ENCODE data around the gene TMEM150C.
A peak's percentile ranks its signal among the peaks of the same experiment; 100 is the strongest.
"Not testable (repeated sequence)": the region's sequence is repeated elsewhere in the genome, so short reads cannot be mapped to it uniquely, and the experiment has no call there.

The TMEM150C gene

GRCh38 chr4:82473621-82474164 lies 88.1 kb downstream of the TMEM150C start:
- DNase-seq (ENCODE audit: low read depth), result no peak

GRCh38 chr4:82473080-82473479 lies 88.7 kb downstream of the TMEM150C start:
- DNase-seq (ENCODE audit: low read depth), result not testable (repeated sequence)

- DNase-seq (ENCODE audit: low read depth), result no peak
Measured at GRCh38 chr4:82469791-82470345, 91.9 kb downstream of the TMEM150C start.

- DNase-seq (ENCODE audit: low read depth), result no peak
Measured at GRCh38 chr4:82467471-82467870, 94.3 kb downstream of the TMEM150C start.

DNA sequence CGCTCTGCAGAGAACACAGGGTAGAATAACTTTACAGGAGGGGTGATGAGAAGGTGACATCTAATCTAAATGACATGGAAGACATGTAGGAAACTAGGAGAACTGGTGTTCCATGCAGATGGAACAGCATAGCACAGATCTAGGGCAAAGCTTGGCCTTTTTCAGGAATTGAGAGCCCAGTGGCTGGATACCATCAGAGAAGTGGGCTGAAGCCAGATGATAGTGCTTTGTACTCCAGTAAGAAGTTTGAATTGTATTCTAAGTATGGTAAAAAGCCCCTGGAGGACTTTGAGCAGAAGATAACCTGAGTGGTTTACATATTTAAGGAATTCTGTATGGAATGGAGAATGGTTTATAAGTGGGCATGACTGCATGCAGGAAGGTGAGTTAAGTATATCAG lies 98.6 kb downstream of the TMEM150C start:
- DNase-seq (ENCODE audit: low read depth), result no peak

DNA sequence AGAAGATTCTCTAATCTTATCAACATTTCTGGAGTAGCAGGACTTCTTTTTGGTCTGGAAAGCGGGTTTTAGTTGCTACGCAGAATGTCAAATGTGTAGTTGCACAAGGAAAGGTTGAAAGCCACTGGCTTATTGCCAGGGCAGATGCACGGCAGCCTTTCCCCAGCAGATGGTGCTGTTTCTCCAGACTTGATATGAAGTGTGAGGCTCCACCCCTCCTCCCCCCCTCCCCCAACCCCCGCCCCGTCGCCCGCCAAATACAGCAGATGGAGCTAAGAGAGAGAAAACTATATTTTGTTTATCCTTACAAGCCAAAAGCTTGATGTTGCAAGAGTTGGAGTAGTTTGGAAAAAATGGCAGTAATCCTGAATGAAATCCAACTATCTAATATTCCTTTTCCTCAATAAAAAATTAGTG lies 99.4 kb downstream of the TMEM150C start:
- peak; percentile 76 for DNase-seq (ENCODE audit: low read depth)

DNA sequence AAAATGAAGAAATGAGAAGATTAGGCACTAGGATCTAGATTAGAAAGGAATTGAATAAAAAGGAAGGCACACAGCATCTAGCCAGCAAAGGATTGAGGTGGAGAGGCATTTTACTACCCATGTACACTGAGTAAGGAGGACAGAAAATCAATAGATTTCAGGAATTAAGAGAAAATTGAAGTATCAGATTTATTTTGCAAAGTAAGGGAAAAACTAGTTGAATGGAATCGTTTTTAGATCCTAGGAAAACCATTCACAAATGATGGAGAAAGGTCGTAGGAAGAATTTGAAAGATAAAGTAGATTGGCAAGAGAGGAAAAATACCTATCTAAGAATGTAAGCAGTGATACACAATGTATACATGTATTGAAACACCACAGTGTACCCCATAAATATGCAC lies 100.1 kb downstream of the TMEM150C start:
- no peak for DNase-seq (ENCODE audit: low read depth)

DNA sequence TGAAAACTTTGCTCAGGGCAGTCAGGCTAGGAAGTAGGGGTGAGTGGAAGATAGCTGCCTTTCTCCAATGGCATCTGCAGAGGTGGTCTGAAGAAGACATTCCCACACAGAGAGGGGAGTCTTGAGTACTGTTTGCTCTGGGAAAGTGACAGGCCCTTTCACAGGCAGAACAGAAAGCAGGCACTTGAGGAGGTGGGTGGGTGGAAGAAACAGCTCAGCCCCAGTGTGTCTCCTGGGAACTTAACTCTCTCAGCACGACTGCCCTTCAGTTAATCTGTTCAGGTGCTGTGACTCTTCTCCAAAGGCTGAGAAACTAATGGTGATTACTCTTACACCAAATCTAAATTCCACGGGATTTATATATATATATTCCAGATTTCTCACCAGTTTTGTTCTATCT lies 103.1 kb downstream of the TMEM150C start:
- no peak for DNase-seq (ENCODE audit: low read depth)

GRCh38 chr4:82457266-82457665 lies 104.5 kb downstream of the TMEM150C start:
- DNase-seq (ENCODE audit: low read depth), result no peak

DNA sequence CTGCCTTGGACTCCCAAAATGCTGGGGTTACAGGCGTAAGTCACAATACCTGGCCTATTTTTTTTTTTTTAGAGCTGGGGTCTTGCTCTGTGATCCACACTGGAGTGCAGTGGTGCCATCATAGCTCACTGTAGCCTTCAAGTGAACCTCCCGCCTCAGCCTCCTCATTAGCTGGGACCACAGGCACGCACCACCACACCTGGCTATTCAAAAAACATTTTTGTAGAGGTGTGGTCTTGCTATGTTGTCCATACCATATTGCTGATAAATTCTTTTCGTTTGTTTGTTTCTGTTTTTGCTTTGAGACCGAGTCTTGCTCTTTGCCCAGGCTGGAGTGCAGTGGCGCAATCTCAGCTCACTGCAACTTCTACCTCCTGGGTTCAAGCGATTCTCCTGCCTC lies 109.8 kb downstream of the TMEM150C start:
- no peak for DNase-seq (ENCODE audit: low read depth)

DNA sequence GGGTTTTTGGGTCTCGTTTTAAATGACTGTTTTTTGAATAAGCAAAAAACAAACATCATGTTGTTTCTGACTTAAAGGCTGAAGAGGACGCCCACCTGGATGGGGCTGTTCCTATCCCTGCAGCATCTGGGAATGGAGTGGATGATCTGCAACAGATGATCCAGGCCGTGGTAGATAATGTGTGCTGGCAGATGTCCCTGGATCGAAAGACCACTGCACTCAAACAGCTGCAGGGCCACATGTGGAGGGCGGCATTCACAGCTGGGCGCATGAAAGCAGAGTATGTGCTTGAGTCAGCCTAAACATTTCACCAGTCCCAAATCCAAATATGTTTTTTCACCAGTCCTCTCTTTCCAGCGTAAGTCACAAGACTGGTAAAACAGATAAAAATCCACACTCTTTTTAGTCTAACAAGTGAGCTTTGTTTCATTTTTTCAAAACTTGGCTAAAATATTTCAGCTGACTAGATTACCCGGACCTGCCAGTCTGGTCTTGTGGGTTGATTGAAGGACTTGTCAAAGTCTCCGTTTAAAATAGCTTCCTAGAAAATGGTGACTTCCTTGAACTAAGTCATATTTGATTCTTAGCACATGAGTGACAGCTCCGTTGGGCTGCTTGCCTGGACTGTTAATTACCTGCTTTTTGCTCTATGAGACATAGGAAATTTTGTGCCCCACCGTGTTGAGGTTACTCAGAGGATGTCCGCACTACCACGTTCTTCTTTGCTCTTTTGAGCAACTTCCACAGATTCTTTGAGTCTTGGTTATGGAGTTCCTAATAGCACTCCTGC lies 110.6 kb downstream of the TMEM150C start:
- DNase-seq (ENCODE audit: low read depth), result no peak

DNA sequence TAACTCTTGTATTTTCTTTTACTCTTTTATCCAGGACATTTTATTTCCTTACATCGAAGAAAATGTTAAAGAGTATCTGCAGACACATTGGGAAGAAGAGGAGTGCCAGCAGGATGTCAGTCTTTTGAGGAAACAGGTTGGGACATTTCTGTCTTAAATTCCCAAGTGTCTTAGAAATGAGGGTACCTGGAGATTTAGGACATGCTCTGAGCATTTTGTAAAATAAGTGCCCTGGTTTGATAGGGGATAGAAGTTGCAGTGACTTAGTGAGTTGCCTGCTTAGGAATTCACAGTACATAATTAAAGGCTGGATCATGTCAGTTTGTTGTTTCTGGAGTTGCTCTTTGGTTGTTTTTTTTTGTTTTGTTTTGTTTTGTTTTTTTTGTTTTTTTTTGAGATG lies 113.9 kb downstream of the TMEM150C start:
- no peak for DNase-seq (ENCODE audit: low read depth)

GRCh38 chr4:82439088-82439487 lies 122.7 kb downstream of the TMEM150C start:
- DNase-seq (ENCODE audit: low read depth), result no peak

- no peak for DNase-seq (ENCODE audit: low read depth)
Measured at GRCh38 chr4:82437285-82438005, 124.3 kb downstream of the TMEM150C start.

- no peak for DNase-seq (ENCODE audit: low read depth)
Measured at GRCh38 chr4:82436780-82437179, 125.0 kb downstream of the TMEM150C start.

DNA sequence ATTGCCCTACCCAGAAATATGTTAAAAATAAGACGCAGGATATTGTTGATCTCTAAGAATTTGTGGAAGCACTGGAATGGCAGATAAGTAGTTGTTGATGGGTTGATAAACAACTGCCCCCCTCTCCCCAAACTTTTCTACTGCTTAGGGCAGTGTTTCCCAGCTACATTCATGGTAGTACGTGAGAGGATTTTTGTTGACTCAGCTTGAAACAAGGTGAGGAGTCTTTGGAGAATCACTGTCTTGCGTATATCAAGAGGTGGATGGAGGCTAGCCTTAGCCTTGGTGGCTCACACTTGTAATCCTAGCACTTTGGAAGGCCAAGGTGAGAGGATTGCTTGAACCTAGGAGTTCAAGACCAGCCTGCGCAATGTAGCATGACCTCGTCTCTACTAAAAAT lies 125.7 kb downstream of the TMEM150C start:
- DNase-seq (ENCODE audit: low read depth), result no peak

- DNase-seq (ENCODE audit: low read depth), result no peak
Measured at GRCh38 chr4:82434949-82435348, 126.8 kb downstream of the TMEM150C start.

GRCh38 chr4:82433791-82434190 lies 128.0 kb downstream of the TMEM150C start:
- no peak for DNase-seq (ENCODE audit: low read depth)

Data from T follicular helper cell (primary cell).